PC-3 (cell line): ENCODE data around the gene CMTM4. TPM values are rescaled to one million over a fixed set of nuclear protein-coding genes. Genes with fewer than 3 reads are reported as not detected.

Experiments used
- ATAC-seq: fragments of 200-7000 bp; cut with Tn5 transposase; 2 replicates; pipeline ENCODE4 v1.9.1; 2020; ENCODE audit warnings: mild to moderate bottlenecking, moderate library complexity
- BruUV-seq: library from RNA; stranded (reverse); fragments of 400-500 nt; replicated peaks from 2 replicates; lab custom pipeline; 2021; lab: Mats Ljungman, UMichigan
- CTCF ChIA-PET: fragments of 300-600 bp; sonication (Branson Sonifier 250); formaldehyde crosslinking; loops from one replicate; lab custom pipeline; 2022; ENCODE audit warnings: antibody characterized with exemption; lab: Charles Lee
- POLR2A ChIA-PET: fragments of 300-600 bp; sonication (Branson Sonifier 250); formaldehyde crosslinking; loops from one replicate; lab custom pipeline; 2022; ENCODE audit warnings: antibody characterized with exemption; ENCODE audit not compliant: unreplicated experiment; lab: Charles Lee
- DNase-seq: peaks from one replicate; pipeline ENCODE4 v3.0.0-alpha.2; 2015
- H2AFZ ChIP-seq: fragments of 300-600 bp; sonication (generic); 2 replicates; pipeline ENCODE4 v1.6.0; 2016; ENCODE audit warnings: antibody characterized with exemption, low read length
- H3F3A ChIP-seq: fragments of 300-600 bp; sonication (generic); one replicate; pipeline ENCODE4 v1.6.0; 2017; ENCODE audit warnings: antibody characterized with exemption, low read length, control low read depth, mild to moderate bottlenecking; ENCODE audit not compliant: unreplicated experiment
- H3K27ac ChIP-seq: fragments of 300-600 bp; sonication (generic); 2 replicates; pipeline ENCODE4 v1.5.1; 2016; ENCODE audit warnings: mild to moderate bottlenecking, low read length
- H3K27me3 ChIP-seq: fragments of 300-600 bp; sonication (generic); 2 replicates; pipeline ENCODE4 v1.6.1; 2016; ENCODE audit warnings: low read length, mixed read lengths
- H3K36me3 ChIP-seq: fragments of 300-600 bp; sonication (generic); 2 replicates; pipeline ENCODE4 v1.6.1; 2016; ENCODE audit warnings: low read depth, mixed run types, low read length, mixed read lengths
- H3K4me1 ChIP-seq: fragments of 300-600 bp; sonication (generic); 2 replicates; pipeline ENCODE4 v1.5.1; 2016; ENCODE audit warnings: low read length; ENCODE audit not compliant: insufficient read depth
- H3K4me2 ChIP-seq: fragments of 300-600 bp; sonication (generic); 2 replicates; pipeline ENCODE4 v1.6.0; 2016; ENCODE audit warnings: low read length
- H3K4me3 ChIP-seq: fragments of 300-600 bp; sonication (generic); 2 replicates; pipeline ENCODE4 v1.5.1; 2016; ENCODE audit warnings: mild to moderate bottlenecking, low read length, mixed read lengths
- H3K79me2 ChIP-seq: fragments of 300-600 bp; sonication (generic); 2 replicates; pipeline ENCODE4 v1.6.1; 2017; ENCODE audit warnings: low read length, mixed read lengths
- H3K9ac ChIP-seq: fragments of 300-600 bp; sonication (generic); 2 replicates; pipeline ENCODE4 v1.6.0; 2016; ENCODE audit warnings: mild to moderate bottlenecking, low read length
- H3K9me2 ChIP-seq: fragments of 300-600 bp; sonication (generic); replicated peaks from 2 replicates; pipeline ENCODE4 v1.6.1; 2016; ENCODE audit warnings: mixed run types, low read length, mixed read lengths
- H3K9me3 ChIP-seq: fragments of 300-600 bp; sonication (generic); 2 replicates; pipeline ENCODE4 v1.6.1; 2016; ENCODE audit warnings: low read length, mixed read lengths
- H4K20me1 ChIP-seq: fragments of 300-600 bp; sonication (generic); 2 replicates; pipeline ENCODE4 v1.6.1; 2016; ENCODE audit warnings: low read length, mixed read lengths
- CTCF ChIP-seq: fragments of 300-600 bp; sonication (generic); conservative IDR thresholded peaks from 2 replicates; pipeline ENCODE4 v1.5.1; 2017; ENCODE audit warnings: antibody characterized with exemption, low read depth, mild to moderate bottlenecking, low read length
- EZH2 ChIP-seq: fragments of 300-600 bp; sonication (generic); IDR thresholded peaks from one replicate; pipeline ENCODE4 v1.6.1; 2017; ENCODE audit warnings: antibody characterized with exemption, mild to moderate bottlenecking, low read length; ENCODE audit not compliant: unreplicated experiment
- EZH2phosphoT487 ChIP-seq: fragments of 300-600 bp; sonication (generic); IDR thresholded peaks from 2 replicates; pipeline ENCODE4 v1.6.1; 2018; ENCODE audit warnings: mild to moderate bottlenecking, antibody characterized with exemption, low read length, borderline replicate concordance
- intact Hi-C: fragments of 100-400 bp; cut with micrococcal nuclease; formaldehyde crosslinking; loops from 2 replicates; pipeline ENCODE4 v1.9.0; 2023
- total RNA-seq: library from RNA; depleted of rRNA; stranded (reverse); fragments of >200 nt; gene quantifications from 2 replicates; pipeline ENCODE4 v1.2.3, GENCODE V29; 2014

The CMTM4 gene
- total RNA-seq, 1 experiment from 2014 or later, result 16.9 TPM

GRCh38 chr16:66713076-66713475 is 16.5 kb upstream of the CMTM4 start:
- Histone ChIP-seq H3K27ac (no peak overlapping the region), H3F3A (no peaks in the 10 kb centered on the region), H4K20me1 (no peaks in the 10 kb centered on the region; the same call in 1 of the 2 replicates), H3K4me3 (no peak overlapping the region), H3K4me1 (no peaks in the 10 kb centered on the region), H3K4me2 (no peak overlapping the region), H2AFZ (no peak overlapping the region), H3K9me2 (no peaks in the 10 kb centered on the region), H3K27me3 (no peaks in the 10 kb centered on the region), H3K9me3 (no peaks in the 10 kb centered on the region), H3K9ac (no peak overlapping the region), H3K36me3 (no peaks in the 10 kb centered on the region), H3K79me2 (no peaks in the 10 kb centered on the region)
- no peak for TF ChIP-seq EZH2
- TF ChIP-seq CTCF, result no peak
- TF ChIP-seq EZH2phosphoT487, result no peak
- no peak for DNase-seq
- no peak for ATAC-seq
- CTCF ChIA-PET, result interaction anchor here (0.6 to 0.7 kb wide), 3 partner anchors 15 to 155 kb away, joined by 3 to 4 read pairs (median 3); no protein-coding TSS in a partner anchor
- POLR2A ChIA-PET, result no interaction called here
- BruUV-seq, result no TSS peak
- intact Hi-C loops, result no loop called here

GRCh38 chr16:66712512-66712911 is 16.0 kb upstream of the CMTM4 start:
- no peaks in the 10 kb centered on the region for H3K4me1 ChIP-seq
- ATAC-seq, result no peak
- ChIA-PET POLR2A (no interaction called here), CTCF (interaction anchor here (0.6 to 0.7 kb wide), 2 partner anchors 15 to 155 kb away, joined by 3 to 4 read pairs; no protein-coding TSS in a partner anchor)
- no peaks in the 10 kb centered on the region for H3K9me3 ChIP-seq
- no TSS peak for BruUV-seq
- H3F3A ChIP-seq, result no peaks in the 10 kb centered on the region
- no peaks in the 10 kb centered on the region for H3K27me3 ChIP-seq
- no peaks in the 10 kb centered on the region; the same call in 1 of the 2 replicates for H4K20me1 ChIP-seq
- no peaks in the 10 kb centered on the region for H3K79me2 ChIP-seq
- H3K9ac ChIP-seq, result no peak overlapping the region
- no peak overlapping the region for H2AFZ ChIP-seq
- no peak for DNase-seq
- no peaks in the 10 kb centered on the region for H3K9me2 ChIP-seq
- intact Hi-C loops, result no loop called here
- no peak overlapping the region for H3K27ac ChIP-seq
- H3K4me3 ChIP-seq, result no peak overlapping the region
- H3K4me2 ChIP-seq, result no peak overlapping the region
- no peak for TF ChIP-seq EZH2
- TF ChIP-seq EZH2phosphoT487, result no peak
- no peak for TF ChIP-seq CTCF
- no peaks in the 10 kb centered on the region for H3K36me3 ChIP-seq

DNA sequence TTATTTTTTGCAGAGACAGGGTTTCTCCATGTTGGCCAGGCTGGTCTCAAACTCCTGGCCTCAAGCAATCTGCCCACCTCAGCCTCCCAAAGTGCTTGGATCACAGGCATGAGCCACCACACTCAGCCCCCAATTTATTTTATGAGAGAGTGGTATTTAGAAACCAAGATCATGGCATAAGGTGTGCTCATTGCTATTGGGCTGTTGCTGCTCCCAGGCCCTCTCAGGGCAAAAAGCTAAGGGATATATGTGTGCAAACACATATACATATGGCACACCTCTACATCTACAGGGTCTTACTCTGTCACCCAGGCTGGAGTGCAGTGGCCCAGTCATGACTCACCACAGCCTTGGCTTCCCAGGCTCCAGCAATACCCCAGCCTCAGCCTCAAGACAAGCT is 15.0 kb upstream of the CMTM4 start:
- no TSS peak for BruUV-seq
- Histone ChIP-seq H3K4me2 (no peak overlapping the region), H3K9me3 (no peaks in the 10 kb centered on the region), H3K9ac (no peak overlapping the region), H3K9me2 (no peaks in the 10 kb centered on the region), H2AFZ (no peak overlapping the region), H3K4me1 (no peaks in the 10 kb centered on the region), H3K27ac (no peak overlapping the region), H3K27me3 (no peaks in the 10 kb centered on the region), H3K79me2 (no peaks in the 10 kb centered on the region), H4K20me1 (no peaks in the 10 kb centered on the region), H3K36me3 (no peaks in the 10 kb centered on the region), H3K4me3 (no peak overlapping the region), H3F3A (no peaks in the 10 kb centered on the region)
- CTCF ChIA-PET, result no interaction called here
- TF ChIP-seq EZH2 (no peak), EZH2phosphoT487 (no peak), CTCF (no peak)
- ATAC-seq (no peak), DNase-seq (no peak)
- POLR2A ChIA-PET, result no interaction called here
- intact Hi-C loops, result no loop called here
